Fibroblast of lung (primary cell): ENCODE measurements around the gene CMIP. TPM values are rescaled to one million over a fixed set of nuclear protein-coding genes. Genes with fewer than 3 reads are reported as not detected.

ENCODE experiments used
- DNase-seq, 2 donors: peaks; one replicate each; pipeline versions ENCODE4 v3.0.0 to v3.0.0-alpha.2; 2010; ENCODE audit warnings: low read depth in 2 of 2
- H2AFZ ChIP-seq: 2 replicates; pipeline ENCODE4 v1.5.1; 2012; ENCODE audit warnings: low read length, control low read depth, inconsistent platforms
- H3K27ac ChIP-seq: 2 replicates; pipeline ENCODE4 v1.5.1; 2011; ENCODE audit warnings: low read length, control low read depth; ENCODE audit not compliant: insufficient read depth
- H3K27me3 ChIP-seq: 2 replicates; pipeline ENCODE4 v1.5.1; 2011; ENCODE audit warnings: mild to moderate bottlenecking, low read length; ENCODE audit not compliant: control insufficient read depth, insufficient read depth
- H3K36me3 ChIP-seq: 2 replicates; pipeline ENCODE4 v1.5.1; 2011; ENCODE audit warnings: low read length; ENCODE audit not compliant: control insufficient read depth, insufficient read depth
- H3K4me1 ChIP-seq: 2 replicates; pipeline ENCODE4 v1.5.1; 2011; ENCODE audit warnings: low read length; ENCODE audit not compliant: control insufficient read depth, insufficient read depth; ENCODE audit errors: extremely low read depth
- H3K4me2 ChIP-seq: 2 replicates; pipeline ENCODE4 v1.5.1; 2011; ENCODE audit warnings: low read length, control low read depth; ENCODE audit not compliant: insufficient read depth; ENCODE audit errors: extremely low read depth
- H3K4me3 ChIP-seq, 4 experiments: fragments of 200-600 bp in 1 of 4; sonication (generic) in 1 of 4; replicated peaks in 1 of 4; 2 replicates each; pipeline ENCODE4 v1.5.1; 2011 to 2016; ENCODE audit warnings: low read length in 4 of 4, low read depth in 3 of 4, mild to moderate bottlenecking in 3 of 4, control low read depth in 2 of 4, inconsistent platforms in 1 of 4, mixed read lengths in 1 of 4; ENCODE audit not compliant: insufficient read depth in 1 of 4; ENCODE audit errors: control extremely low read depth in 1 of 4
- H3K79me2 ChIP-seq: 2 replicates; pipeline ENCODE4 v1.5.1; 2012; ENCODE audit warnings: mild to moderate bottlenecking, low read length, inconsistent platforms; ENCODE audit not compliant: control insufficient read depth, insufficient read depth
- H3K9ac ChIP-seq: 2 replicates; pipeline ENCODE4 v1.5.1; 2011; ENCODE audit warnings: mild to moderate bottlenecking, low read length, control low read depth; ENCODE audit not compliant: insufficient read depth
- H3K9me3 ChIP-seq: 2 replicates; pipeline ENCODE4 v1.5.1; 2012; ENCODE audit warnings: low read depth, low read length; ENCODE audit not compliant: control insufficient read depth, insufficient read depth
- H4K20me1 ChIP-seq: 2 replicates; pipeline ENCODE4 v1.5.1; 2011; ENCODE audit warnings: low read length; ENCODE audit not compliant: control insufficient read depth, insufficient read depth; ENCODE audit errors: extremely low read depth
- EZH2 ChIP-seq: IDR thresholded peaks from 2 replicates; pipeline ENCODE4 v1.5.1; 2012; ENCODE audit warnings: low read length, control low read depth, mild to moderate bottlenecking; ENCODE audit errors: missing control alignments
- polyA plus RNA-seq, 2 donors: library from polyadenylated mRNA; depleted of rRNA in 1 of 2; stranded (reverse) in 1 of 2; unstranded in 1 of 2; fragments of >200 nt; gene quantifications; 2 replicates each; pipeline ENCODE4 v1.2.1, GENCODE V29; 2011 to 2012; ENCODE audit warnings: missing spikeins in 1 of 2
- total RNA-seq: library from RNA; depleted of rRNA; stranded (reverse); fragments of >200 nt; gene quantifications from 2 replicates; pipeline ENCODE4 v1.2.1, GENCODE V29; 2014
- TF ChIP-seq, protein P1 (sequence below), 2 donors: IDR thresholded peaks in 1 of 2; conservative IDR thresholded peaks in 1 of 2; 1 replicate in 1 of 2; 2 replicates in 1 of 2; pipeline ENCODE4 v1.5.1; 2011 to 2012; ENCODE audit warnings: low read length in 2 of 2, control low read depth in 1 of 2, inconsistent platforms in 1 of 2, low read depth in 1 of 2, mild to moderate bottlenecking in 1 of 2

CMIP gene
- total and polyA plus RNA-seq, 2 donors (not counting 1 experiment from before 2014, with no cell fraction given): 1.9 to 5.1 TPM

- no peak for TF ChIP-seq EZH2
- TF ChIP-seq, protein P1, sequence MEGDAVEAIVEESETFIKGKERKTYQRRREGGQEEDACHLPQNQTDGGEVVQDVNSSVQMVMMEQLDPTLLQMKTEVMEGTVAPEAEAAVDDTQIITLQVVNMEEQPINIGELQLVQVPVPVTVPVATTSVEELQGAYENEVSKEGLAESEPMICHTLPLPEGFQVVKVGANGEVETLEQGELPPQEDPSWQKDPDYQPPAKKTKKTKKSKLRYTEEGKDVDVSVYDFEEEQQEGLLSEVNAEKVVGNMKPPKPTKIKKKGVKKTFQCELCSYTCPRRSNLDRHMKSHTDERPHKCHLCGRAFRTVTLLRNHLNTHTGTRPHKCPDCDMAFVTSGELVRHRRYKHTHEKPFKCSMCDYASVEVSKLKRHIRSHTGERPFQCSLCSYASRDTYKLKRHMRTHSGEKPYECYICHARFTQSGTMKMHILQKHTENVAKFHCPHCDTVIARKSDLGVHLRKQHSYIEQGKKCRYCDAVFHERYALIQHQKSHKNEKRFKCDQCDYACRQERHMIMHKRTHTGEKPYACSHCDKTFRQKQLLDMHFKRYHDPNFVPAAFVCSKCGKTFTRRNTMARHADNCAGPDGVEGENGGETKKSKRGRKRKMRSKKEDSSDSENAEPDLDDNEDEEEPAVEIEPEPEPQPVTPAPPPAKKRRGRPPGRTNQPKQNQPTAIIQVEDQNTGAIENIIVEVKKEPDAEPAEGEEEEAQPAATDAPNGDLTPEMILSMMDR (conservative IDR thresholded peaks at IDR 0.05 in 1 of 2, IDR thresholded peaks at IDR 0.05 in 1 of 2; ENCODE audit: low read depth in 1 of 2, low read length in 2 of 2): no peak
- Histone ChIP-seq H4K20me1 (no peaks in the 10 kb centered on the region), H3K9me3 (no peaks in the 10 kb centered on the region), H3K36me3 (no peaks in the 10 kb centered on the region), H3K4me2 (no peak overlapping the region), H3K4me3 (no peak overlapping the region), H3K9ac (no peak overlapping the region), H3K4me1 (peaks cover 5% of the 10 kb centered on the region), H3K27ac (no peak overlapping the region), H3K27me3 (no peaks in the 10 kb centered on the region), H2AFZ (no peak overlapping the region), H3K79me2 (peaks cover 5% of the 10 kb centered on the region)
- DNase-seq: no peak
These were observed 17.2 kb downstream of the CMIP start for GRCh38 chr16:81461766-81462165.

DNA sequence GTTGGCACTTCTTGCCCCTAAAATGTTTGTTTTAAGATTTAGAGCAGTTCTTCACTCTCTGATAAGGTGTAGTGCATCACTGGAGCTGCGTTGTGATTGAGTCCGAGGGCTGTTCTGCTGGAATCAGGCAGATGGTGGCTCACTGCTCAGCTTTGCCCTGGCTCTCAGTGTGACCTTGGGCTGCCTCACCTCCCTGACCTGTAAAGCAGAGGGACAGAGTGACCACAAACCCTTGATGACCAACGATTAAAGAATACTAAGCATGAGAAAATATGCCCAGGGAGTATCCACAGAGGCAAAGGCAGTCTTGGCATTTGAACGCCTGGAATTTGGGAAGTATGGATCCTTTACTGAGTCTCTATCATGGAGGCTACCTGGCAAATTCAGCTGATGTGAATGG is 18.1 kb downstream of the CMIP start:
- H3K79me2 ChIP-seq: peaks cover 5% of the 10 kb centered on the region
- no peak overlapping the region for H3K4me3 ChIP-seq
- no peak overlapping the region for H2AFZ ChIP-seq
- no peaks in the 10 kb centered on the region for H3K27me3 ChIP-seq
- H3K4me1 ChIP-seq: peaks cover 2% of the 10 kb centered on the region
- H3K9ac ChIP-seq: no peak overlapping the region
- no peaks in the 10 kb centered on the region for H4K20me1 ChIP-seq
- DNase-seq: no peak
- H3K36me3 ChIP-seq: no peaks in the 10 kb centered on the region
- no peaks in the 10 kb centered on the region for H3K9me3 ChIP-seq
- no peak overlapping the region for H3K27ac ChIP-seq
- no peak overlapping the region for H3K4me2 ChIP-seq
- TF ChIP-seq, protein P1 (conservative IDR thresholded peaks at IDR 0.05 in 1 of 2, IDR thresholded peaks at IDR 0.05 in 1 of 2; ENCODE audit: low read depth in 1 of 2, low read length in 2 of 2): no peak
- no peak for TF ChIP-seq EZH2

GRCh38 chr16:81463296-81463890 is 18.8 kb downstream of the CMIP start:
- TF ChIP-seq EZH2: no peak
- TF ChIP-seq, protein P1 (conservative IDR thresholded peaks at IDR 0.05 in 1 of 2, IDR thresholded peaks at IDR 0.05 in 1 of 2; ENCODE audit: low read depth in 1 of 2, low read length in 2 of 2): no peak
- no peaks in the 10 kb centered on the region for H3K36me3 ChIP-seq
- no peaks in the 10 kb centered on the region for H3K27me3 ChIP-seq
- H3K79me2 ChIP-seq: peaks cover 5% of the 10 kb centered on the region
- no peak for DNase-seq
- no peak overlapping the region for H3K9ac ChIP-seq
- H3K4me1 ChIP-seq: peaks cover 2% of the 10 kb centered on the region
- H3K4me3 ChIP-seq: no peak overlapping the region
- H2AFZ ChIP-seq: no peak overlapping the region
- no peaks in the 10 kb centered on the region for H4K20me1 ChIP-seq
- no peak overlapping the region for H3K4me2 ChIP-seq
- H3K27ac ChIP-seq: no peak overlapping the region
- H3K9me3 ChIP-seq: no peaks in the 10 kb centered on the region
